Gastrocnemius medialis (tissue), 4 donors: Measurements from ENCODE around the gene SERPINA3. TPM values are rescaled to one million over a fixed set of nuclear protein-coding genes. Genes with fewer than 3 reads are reported as not detected.
"Not testable (repeated sequence)": the region's sequence is repeated elsewhere in the genome, so short reads cannot be mapped to it uniquely, and the experiment has no call there.

Experiments
- ATAC-seq, 2 donors: fragments of 150-250 bp; one replicate each; pipeline ENCODE4 v1.9.1; 2016
- DNase-seq, 2 donors: peaks; one replicate each; pipeline ENCODE4 v3.0.0-alpha.2; 2019
- H3K27ac ChIP-seq, 4 donors: fragments of 200-600 bp; sonication (generic); 1 replicate in 1 of 4; 2 replicates in 3 of 4; pipeline ENCODE4 v1.5.1; 2016 to 2018; ENCODE audit warnings: mild to moderate bottlenecking in 2 of 4, moderate library complexity in 1 of 4
- H3K27me3 ChIP-seq, 3 donors: fragments of 200-600 bp; sonication (generic) in 2 of 3; 1 replicate in 1 of 3; 2 replicates in 2 of 3; pipeline versions ENCODE4 v1.5.1 to v1.6.0; 2016 to 2019; ENCODE audit warnings: mild to moderate bottlenecking in 1 of 3, moderate library complexity in 1 of 3
- H3K36me3 ChIP-seq, 2 donors: fragments of 200-600 bp; sonication (generic) in 1 of 2; one replicate each; pipeline ENCODE4 v1.5.1; 2017 to 2018
- H3K4me1 ChIP-seq, 2 donors: fragments of 200-600 bp; sonication (generic) in 1 of 2; one replicate each; pipeline ENCODE4 v1.5.1; 2016 to 2017; ENCODE audit warnings: mild to moderate bottlenecking in 2 of 2
- H3K4me3 ChIP-seq, 4 donors: fragments of 200-600 bp; sonication (generic) in 3 of 4; 1 replicate in 1 of 4; 2 replicates in 3 of 4; pipeline ENCODE4 v1.5.1; 2016 to 2019; ENCODE audit warnings: mild to moderate bottlenecking in 2 of 4
- H3K9me3 ChIP-seq, 3 donors: fragments of 200-600 bp; sonication (generic) in 2 of 3; 1 replicate in 1 of 3; 2 replicates in 2 of 3; pipeline ENCODE4 v1.5.1; 2016 to 2019
- CTCF ChIP-seq, 5 experiments: fragments of 450-650 bp in 3 of 5; fragments of 200-600 bp in 2 of 5; sonication (generic) in 2 of 5; IDR thresholded peaks in 4 of 5; conservative IDR thresholded peaks in 1 of 5; 1 replicate in 4 of 5; 2 replicates in 1 of 5; pipeline ENCODE4 v1.5.1; 2016 to 2019; ENCODE audit warnings: antibody characterized with exemption in 5 of 5, mild to moderate bottlenecking in 3 of 5, moderate library complexity in 3 of 5
- POLR2A ChIP-seq, 2 donors: fragments of 450-650 bp; IDR thresholded peaks; one replicate each; pipeline ENCODE4 v1.6.1; 2017; ENCODE audit warnings: antibody characterized with exemption in 2 of 2, mild to moderate bottlenecking in 2 of 2, moderate library complexity in 2 of 2
- in situ Hi-C, 4 donors: fragments of 200-750 bp; cut with MboI; loops; one replicate each; pipeline versions ENCODE4 v1.15.0 to v1.8.0; 2017; ENCODE audit warnings: low sequenced_read_pairs in 4 of 4
- intact Hi-C: fragments of 100-400 bp; cut with DNase I; formaldehyde crosslinking; loops from one replicate; pipeline ENCODE4 v1.15.1; 2023; ENCODE audit warnings: low total_unique reads
- total RNA-seq, 4 donors: library from RNA; depleted of rRNA; stranded (reverse); fragments of >200 nt; gene quantifications; one replicate each; pipeline versions ENCODE4 v1.1.0 to v1.2.3, GENCODE V29; 2016

SERPINA3 gene
- total RNA-seq, 4 donors from 2014 or later = 18.3 to 80.9 (median 66.3) TPM

GRCh38 chr14:94572637-94573303, 39.4 kb upstream of the SERPINA3 start:
- Histone ChIP-seq H3K27me3 (no peaks in the 10 kb centered on the region), H3K4me1 (no peaks in the 10 kb centered on the region), H3K9me3 (no peaks in the 10 kb centered on the region), H3K27ac (no peak overlapping the region), H3K36me3 (no peaks in the 10 kb centered on the region), H3K4me3 (no peak overlapping the region)
- ATAC-seq (no peak), DNase-seq (no peak)
- TF ChIP-seq CTCF (IDR thresholded peaks at IDR 0.05 in 4 of 5, conservative IDR thresholded peaks at IDR 0.05 in 1 of 5) (no peak), POLR2A (IDR thresholded peaks at IDR 0.05) (no peak)
- intact Hi-C loops (no loop called here), in situ Hi-C loops (no loop called here)

DNA sequence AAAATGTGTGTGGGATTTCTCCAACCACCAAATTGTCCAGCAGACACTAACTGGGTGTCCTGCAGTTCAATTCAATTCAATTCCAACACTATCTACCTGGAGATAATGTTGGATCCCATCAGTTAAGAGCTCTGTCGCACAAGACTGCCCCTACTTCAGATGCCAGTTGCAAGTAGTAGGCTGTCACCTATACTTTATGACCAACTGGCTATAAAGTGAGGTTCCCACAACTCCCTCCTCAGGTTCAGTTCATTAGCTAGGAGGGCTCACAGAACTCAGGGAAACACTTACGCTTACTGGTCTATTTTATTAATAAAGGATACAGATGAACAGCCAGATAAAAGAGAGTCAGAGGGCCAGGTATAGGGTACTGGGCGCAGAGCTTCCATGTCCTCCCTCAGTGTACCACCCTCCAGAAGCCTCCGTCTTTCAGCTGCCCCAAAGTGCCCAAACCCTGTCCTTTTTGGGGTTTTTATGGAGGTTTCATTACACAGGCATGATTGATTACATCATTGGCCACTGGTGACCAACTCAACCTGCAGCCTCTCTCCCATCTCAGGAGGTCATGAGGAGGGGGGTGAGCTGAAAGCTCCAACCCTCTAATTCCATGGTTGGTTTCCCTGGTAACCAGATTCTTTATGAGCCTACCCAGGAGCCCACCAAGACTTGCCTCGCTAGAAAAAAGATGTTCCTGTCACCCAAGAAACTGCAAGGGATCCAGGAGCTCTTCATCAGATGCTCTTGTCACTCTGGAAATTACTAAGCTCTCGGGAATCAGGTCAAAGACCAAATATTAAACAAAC, 38.5 kb upstream of the SERPINA3 start:
- Histone ChIP-seq H3K27me3 (no peaks in the 10 kb centered on the region), H3K36me3 (no peaks in the 10 kb centered on the region), H3K4me1 (no peaks in the 10 kb centered on the region), H3K27ac (no peak overlapping the region), H3K9me3 (no peaks in the 10 kb centered on the region), H3K4me3 (no peak overlapping the region)
- TF ChIP-seq POLR2A (IDR thresholded peaks at IDR 0.05) (no peak), CTCF (IDR thresholded peaks at IDR 0.05 in 4 of 5, conservative IDR thresholded peaks at IDR 0.05 in 1 of 5) (no peak)
- ATAC-seq (no peak), DNase-seq (no peak)
- intact Hi-C loops = no loop called here
- in situ Hi-C loops = no loop called here

DNA sequence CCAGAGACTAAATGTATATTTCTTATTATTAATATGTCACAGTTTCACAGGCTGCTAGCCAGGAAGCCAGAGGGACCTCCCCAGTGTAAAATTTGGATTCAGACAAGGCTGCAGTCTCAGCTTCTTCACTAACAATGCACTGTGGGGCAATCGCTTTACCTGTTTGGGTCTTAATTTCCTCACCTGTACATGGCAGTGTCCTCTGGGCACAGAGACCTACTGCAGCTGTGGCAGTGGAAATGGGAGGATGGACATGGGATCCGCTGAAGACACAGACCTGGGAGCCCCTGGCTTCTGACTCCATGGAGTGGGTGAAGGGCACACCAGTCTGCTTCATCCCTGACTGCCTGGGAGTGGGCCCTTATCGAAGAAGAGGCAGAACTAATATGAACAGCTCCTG, 37.9 kb upstream of the SERPINA3 start:
- Histone ChIP-seq H3K27ac (no peak overlapping the region), H3K4me1 (no peaks in the 10 kb centered on the region), H3K27me3 (no peaks in the 10 kb centered on the region), H3K36me3 (no peaks in the 10 kb centered on the region), H3K4me3 (no peak overlapping the region), H3K9me3 (no peaks in the 10 kb centered on the region)
- ATAC-seq = no peak
- TF ChIP-seq POLR2A (IDR thresholded peaks at IDR 0.05) (no peak), CTCF (IDR thresholded peaks at IDR 0.05 in 4 of 5, conservative IDR thresholded peaks at IDR 0.05 in 1 of 5) (no peak)
- intact Hi-C loops (no loop called here), in situ Hi-C loops (no loop called here)
- no peak for DNase-seq

DNA sequence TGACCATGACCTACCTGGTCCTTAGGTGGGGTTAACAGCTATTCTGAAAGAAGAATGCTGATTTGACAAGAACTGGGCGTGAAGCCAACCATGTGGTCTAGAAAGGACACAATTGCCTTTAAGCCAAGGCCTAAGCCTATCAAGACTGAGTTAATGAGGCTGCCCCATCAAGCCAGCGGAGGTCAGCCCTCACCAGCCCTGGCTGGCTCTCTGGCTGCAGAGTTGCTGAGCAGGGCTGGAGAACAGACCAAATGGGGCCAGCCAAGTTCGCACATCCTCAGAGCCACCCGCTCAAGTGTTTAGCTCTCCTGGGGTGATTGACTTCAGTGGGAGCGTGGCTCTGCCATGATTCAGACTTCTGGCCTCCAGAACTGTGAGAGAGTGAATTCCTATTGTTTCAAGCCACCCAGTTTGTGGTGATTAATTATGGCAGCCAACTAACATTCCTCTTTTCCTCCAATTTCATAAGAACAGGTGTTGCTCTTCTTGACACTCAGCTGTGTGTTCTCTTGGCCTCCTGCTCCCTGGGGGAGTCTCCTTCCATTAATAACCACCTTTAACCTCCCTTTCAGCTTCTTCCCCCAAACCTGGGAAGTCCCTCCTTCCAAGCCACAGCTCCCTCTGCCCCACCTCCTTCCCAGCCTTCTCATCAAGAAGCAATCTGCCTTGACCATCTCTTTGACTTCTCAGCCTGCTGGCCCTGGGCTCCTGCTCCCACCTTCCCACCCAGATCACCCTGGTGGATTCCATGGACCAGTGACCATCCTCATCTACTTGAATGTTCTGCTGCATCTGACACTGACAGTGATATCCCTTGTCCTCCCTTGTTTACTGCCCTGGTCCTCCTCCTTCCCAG, 36.2 kb upstream of the SERPINA3 start:
- TF ChIP-seq CTCF (IDR thresholded peaks at IDR 0.05 in 4 of 5, conservative IDR thresholded peaks at IDR 0.05 in 1 of 5) (no peak), POLR2A (IDR thresholded peaks at IDR 0.05) (no peak)
- ATAC-seq = no peak
- no peak overlapping the region for H3K4me3 ChIP-seq
- intact Hi-C loops = no loop called here
- no peaks in the 10 kb centered on the region for H3K36me3 ChIP-seq
- no peak overlapping the region for H3K27ac ChIP-seq
- DNase-seq = no peak
- no peaks in the 10 kb centered on the region for H3K9me3 ChIP-seq
- H3K27me3 ChIP-seq = no peaks in the 10 kb centered on the region
- peaks cover 0 to 4% of the 10 kb centered on the region in 2 donors for H3K4me1 ChIP-seq
- in situ Hi-C loops = no loop called here

- H3K9me3 ChIP-seq, intact Hi-C loops, H3K4me3 ChIP-seq, DNase-seq, H3K27ac ChIP-seq, H3K27me3 ChIP-seq, in situ Hi-C loops, ATAC-seq, H3K36me3 ChIP-seq: not testable (repeated sequence)
- peaks cover 0 to 14% of the 10 kb centered on the region in 2 donors for H3K4me1 ChIP-seq
Measured at GRCh38 chr14:94577472-94577871, 34.7 kb upstream of the SERPINA3 start.
